T-helper 1 cell (primary cell): ENCODE data around the gene C1orf198.

Source experiments
- DNase-seq, 5 donors: peaks; one replicate each; pipeline ENCODE4 v3.0.0-alpha.2; 2012 to 2020
- total RNA-seq, 4 donors: gene quantifications; one replicate each; lab custom pipeline; 2026; lab: John Stamatoyannopoulos, UW

C1orf198 gene
- 1.8 to 5.1 (median 3.4) reads per million in 4 donors for total RNA-seq

GRCh38 chr1:230867903-230868735 lies at the start of gene C1orf198:
Gene C1orf198 (minus strand): TSS chr1:230868521. CDS start chr1:230868512, 9 bp downstream.
- DNase-seq: peak; percentile 51 to 72 (median 63)

GRCh38 chr1:230917284-230918135 lies 49.2 kb upstream of the C1orf198 start:
- peak; percentile 43 to 73 (median 66) for DNase-seq

- DNase-seq: no peak
These were observed 48.4 kb upstream of the C1orf198 start for GRCh38 chr1:230916587-230917283.

- DNase-seq: no peak
These were observed 46.8 kb upstream of the C1orf198 start for GRCh38 chr1:230915078-230915477.

- no peak for DNase-seq
These were observed 45.2 kb upstream of the C1orf198 start for GRCh38 chr1:230913496-230913895.

GRCh38 chr1:230910755-230911117 lies 42.4 kb upstream of the C1orf198 start:
- no peak for DNase-seq

GRCh38 chr1:230909974-230910754 lies 41.8 kb upstream of the C1orf198 start:
- DNase-seq: no peak

- no peak for DNase-seq
These were observed 39.3 kb upstream of the C1orf198 start for GRCh38 chr1:230907472-230908205.

GRCh38 chr1:230906226-230906625 lies 37.9 kb upstream of the C1orf198 start:
- DNase-seq: no peak

- DNase-seq: no peak
These were observed 37.4 kb upstream of the C1orf198 start for GRCh38 chr1:230905733-230906132.

GRCh38 chr1:230902349-230902923 lies 34.1 kb upstream of the C1orf198 start:
- DNase-seq: no peak

- no peak for DNase-seq
These were observed 33.4 kb upstream of the C1orf198 start for GRCh38 chr1:230901671-230902070.

GRCh38 chr1:230900984-230901383 lies 32.7 kb upstream of the C1orf198 start:
- no peak for DNase-seq

GRCh38 chr1:230899841-230900251 lies 31.5 kb upstream of the C1orf198 start:
- DNase-seq: no peak

GRCh38 chr1:230898748-230899147 lies 30.4 kb upstream of the C1orf198 start:
- DNase-seq: no peak

- no peak for DNase-seq
These were observed 29.8 kb upstream of the C1orf198 start for GRCh38 chr1:230898144-230898543.

- DNase-seq: no peak
These were observed 28.5 kb upstream of the C1orf198 start for GRCh38 chr1:230896779-230897178.

- DNase-seq: no peak
These were observed 27.1 kb upstream of the C1orf198 start for GRCh38 chr1:230895452-230895851.

- DNase-seq: no peak
These were observed 26.3 kb upstream of the C1orf198 start for GRCh38 chr1:230894664-230895063.

GRCh38 chr1:230894032-230894431 lies 25.7 kb upstream of the C1orf198 start:
- no peak for DNase-seq

- DNase-seq: no peak
These were observed 23.7 kb upstream of the C1orf198 start for GRCh38 chr1:230892018-230892491.
